ENCODE measurements around the gene GPLD1. TPM values are rescaled to one million over a fixed set of nuclear protein-coding genes. Genes with fewer than 3 reads are reported as not detected.

GPLD1 gene
- total RNA-seq, 3 donors from 2014 or later: 0.38 to 0.87 (median 0.45) TPM

GRCh38 chr6:24486065-24486464, 3.3 kb downstream of the GPLD1 start:
- DNase-seq: no peak
- Mint-ChIP-seq H3K4me1 (ENCODE audit: low read depth) (no peaks in the 10 kb centered on the region), H3K9me3 (no peaks in the 10 kb centered on the region), H3K36me3 (ENCODE audit: insufficient read depth) (no peaks in the 10 kb centered on the region), H3K27me3 (ENCODE audit: low read depth) (peaks cover 2% of the 10 kb centered on the region), H3K4me3 (no peak overlapping the region)
- no peak for ATAC-seq

- no peak overlapping the region for H3K4me3 Mint-ChIP-seq
- no peaks in the 10 kb centered on the region for H3K4me1 Mint-ChIP-seq (ENCODE audit: low read depth)
- H3K9me3 Mint-ChIP-seq: no peaks in the 10 kb centered on the region
- DNase-seq: no peak
- no peaks in the 10 kb centered on the region for H3K36me3 Mint-ChIP-seq (ENCODE audit: insufficient read depth)
- ATAC-seq: no peak
- H3K27me3 Mint-ChIP-seq (ENCODE audit: low read depth): peaks cover 2% of the 10 kb centered on the region
These were observed 4.6 kb downstream of the GPLD1 start for GRCh38 chr6:24484657-24485323.

DNA sequence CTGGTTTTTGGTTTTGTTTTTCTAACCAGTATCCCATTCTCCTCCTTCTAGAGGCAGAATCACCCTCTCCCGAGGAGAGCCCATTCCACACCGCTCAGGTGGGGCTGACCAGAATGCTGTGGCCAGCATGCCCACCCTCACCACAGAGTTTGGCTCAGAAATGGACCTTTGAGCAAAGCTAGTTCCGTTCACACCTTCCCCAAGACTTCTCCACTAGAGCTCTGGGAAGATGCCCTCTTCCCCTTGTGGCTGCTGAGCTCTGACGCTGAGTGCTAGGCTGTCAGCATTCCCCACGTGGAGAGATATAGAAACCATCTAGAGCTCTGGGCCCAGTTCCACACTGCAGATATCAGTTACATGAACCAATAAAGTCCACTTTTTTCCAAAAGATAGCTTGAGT, 7.9 kb downstream of the GPLD1 start:
- H3K4me1 Mint-ChIP-seq (ENCODE audit: low read depth): no peaks in the 10 kb centered on the region
- DNase-seq (no peak), ATAC-seq (no peak)
- H3K27me3 Mint-ChIP-seq (ENCODE audit: low read depth): peaks cover 2% of the 10 kb centered on the region
- no peaks in the 10 kb centered on the region for H3K36me3 Mint-ChIP-seq (ENCODE audit: insufficient read depth)
- H3K4me3 Mint-ChIP-seq: no peak overlapping the region
- no peaks in the 10 kb centered on the region for H3K9me3 Mint-ChIP-seq

DNA sequence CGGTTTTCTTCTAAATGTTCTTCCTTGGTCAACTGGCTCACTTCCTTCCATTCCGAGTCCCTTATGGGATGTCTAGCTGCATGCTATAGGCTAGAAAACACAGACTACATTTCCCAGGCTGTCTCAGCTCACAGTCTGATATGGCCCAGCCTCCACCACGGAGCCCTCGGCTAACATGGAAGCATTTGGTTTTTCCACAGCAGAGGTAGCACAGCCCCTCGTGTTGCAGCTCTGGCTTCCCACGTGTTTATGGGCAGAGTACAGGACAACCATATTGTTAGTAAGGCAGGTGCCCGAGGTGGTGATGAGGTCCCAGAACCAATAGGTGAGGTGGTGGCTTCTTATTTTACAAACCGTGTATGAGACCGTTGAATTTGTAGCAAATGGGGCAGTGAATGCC, 8.7 kb downstream of the GPLD1 start:
- no peak overlapping the region for H3K4me3 Mint-ChIP-seq
- no peaks in the 10 kb centered on the region for H3K9me3 Mint-ChIP-seq
- no peaks in the 10 kb centered on the region for H3K4me1 Mint-ChIP-seq (ENCODE audit: low read depth)
- H3K36me3 Mint-ChIP-seq (ENCODE audit: insufficient read depth): no peaks in the 10 kb centered on the region
- no peak for ATAC-seq
- no peak for DNase-seq
- no peaks in the 10 kb centered on the region for H3K27me3 Mint-ChIP-seq (ENCODE audit: low read depth)

DNA sequence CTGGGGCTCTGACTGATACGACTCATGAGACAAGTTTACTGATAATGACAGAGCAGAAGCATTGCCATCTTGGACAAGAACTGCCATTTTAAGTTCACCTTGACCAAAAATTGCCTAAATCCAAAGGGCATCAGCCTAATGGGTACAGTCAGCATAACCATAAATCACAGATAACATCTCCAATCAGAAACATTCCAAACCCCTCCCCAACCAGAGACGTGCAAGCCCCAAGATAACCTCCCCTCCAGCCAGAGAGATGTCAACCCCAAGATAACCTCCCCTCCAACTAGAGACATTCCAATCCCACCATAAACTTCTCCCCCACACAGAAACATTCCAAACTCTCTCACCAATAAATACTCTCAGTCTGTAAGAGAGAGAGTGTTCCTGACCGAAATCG, 10.5 kb downstream of the GPLD1 start:
- no peaks in the 10 kb centered on the region for H3K4me1 Mint-ChIP-seq (ENCODE audit: low read depth)
- no peak for ATAC-seq
- no peaks in the 10 kb centered on the region for H3K27me3 Mint-ChIP-seq (ENCODE audit: low read depth)
- DNase-seq: no peak
- H3K36me3 Mint-ChIP-seq (ENCODE audit: insufficient read depth): no peaks in the 10 kb centered on the region
- H3K4me3 Mint-ChIP-seq: no peak overlapping the region
- H3K9me3 Mint-ChIP-seq: no peaks in the 10 kb centered on the region

DNA sequence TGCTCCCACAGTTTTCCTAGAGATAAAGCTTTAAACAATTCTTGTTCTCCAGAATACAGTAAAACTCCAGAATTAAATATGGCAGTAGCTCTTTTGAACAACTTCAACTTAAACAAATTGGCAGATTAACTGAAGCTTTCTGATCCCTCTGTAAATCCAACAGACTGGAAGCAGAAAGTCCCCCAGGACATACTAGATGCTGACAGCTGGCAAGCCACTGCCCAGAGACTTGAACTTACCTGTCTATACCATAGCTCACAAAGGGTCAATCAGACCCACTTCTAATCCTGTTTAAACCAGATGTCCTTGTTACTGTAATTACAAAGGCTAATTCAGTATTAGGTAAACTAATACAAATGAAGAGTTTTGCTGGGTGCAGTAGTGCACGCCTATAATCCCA, 12.3 kb downstream of the GPLD1 start:
- no peak for ATAC-seq
- Mint-ChIP-seq H3K4me3 (no peak overlapping the region), H3K9me3 (no peaks in the 10 kb centered on the region), H3K36me3 (ENCODE audit: insufficient read depth) (no peaks in the 10 kb centered on the region), H3K4me1 (ENCODE audit: low read depth) (no peaks in the 10 kb centered on the region), H3K27me3 (ENCODE audit: low read depth) (no peaks in the 10 kb centered on the region)
- no peak for DNase-seq

- Mint-ChIP-seq H3K4me3 (no peak overlapping the region), H3K36me3 (ENCODE audit: insufficient read depth) (no peaks in the 10 kb centered on the region), H3K4me1 (ENCODE audit: low read depth) (no peaks in the 10 kb centered on the region), H3K27me3 (ENCODE audit: low read depth) (no peaks in the 10 kb centered on the region), H3K9me3 (no peaks in the 10 kb centered on the region)
- no peak for ATAC-seq
- DNase-seq: no peak
These were observed 12.7 kb downstream of the GPLD1 start for GRCh38 chr6:24476631-24477030.

DNA sequence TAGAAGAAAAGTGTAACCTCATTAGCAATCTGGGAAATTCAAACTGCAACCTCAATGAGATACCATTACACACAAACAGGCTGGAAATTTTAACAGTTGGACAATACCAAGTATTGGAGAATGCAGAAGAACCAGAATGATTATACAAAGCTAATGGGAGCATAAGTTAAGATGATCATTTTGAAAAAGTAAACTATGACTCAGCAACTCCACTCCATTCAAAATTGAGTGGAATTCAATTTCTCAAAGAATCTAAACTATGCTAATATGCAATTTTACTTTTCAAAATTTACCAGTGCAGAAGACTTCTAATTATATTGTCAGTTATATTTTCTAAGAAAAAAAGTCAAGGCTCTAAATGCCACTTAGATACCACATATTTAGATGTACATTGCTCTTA, 17.2 kb downstream of the GPLD1 start:
- no peaks in the 10 kb centered on the region for H3K4me1 Mint-ChIP-seq (ENCODE audit: low read depth)

GRCh38 chr6:24469811-24470210, 19.6 kb downstream of the GPLD1 start:
- H3K4me1 Mint-ChIP-seq (ENCODE audit: low read depth): no peaks in the 10 kb centered on the region
- ATAC-seq (no peak), DNase-seq (no peak)
- no peaks in the 10 kb centered on the region for H3K9me3 Mint-ChIP-seq
- H3K27me3 Mint-ChIP-seq (ENCODE audit: low read depth): no peaks in the 10 kb centered on the region
- H3K36me3 Mint-ChIP-seq (ENCODE audit: insufficient read depth): no peaks in the 10 kb centered on the region
- H3K4me3 Mint-ChIP-seq: no peak overlapping the region

More for the DNA sequence above, 17.2 kb downstream of the GPLD1 start:
- Mint-ChIP-seq H3K4me3 (no peak overlapping the region), H3K27me3 (ENCODE audit: low read depth) (no peaks in the 10 kb centered on the region), H3K36me3 (ENCODE audit: insufficient read depth) (no peaks in the 10 kb centered on the region), H3K9me3 (no peaks in the 10 kb centered on the region)
- no peak for DNase-seq
- no peak for ATAC-seq

DNA sequence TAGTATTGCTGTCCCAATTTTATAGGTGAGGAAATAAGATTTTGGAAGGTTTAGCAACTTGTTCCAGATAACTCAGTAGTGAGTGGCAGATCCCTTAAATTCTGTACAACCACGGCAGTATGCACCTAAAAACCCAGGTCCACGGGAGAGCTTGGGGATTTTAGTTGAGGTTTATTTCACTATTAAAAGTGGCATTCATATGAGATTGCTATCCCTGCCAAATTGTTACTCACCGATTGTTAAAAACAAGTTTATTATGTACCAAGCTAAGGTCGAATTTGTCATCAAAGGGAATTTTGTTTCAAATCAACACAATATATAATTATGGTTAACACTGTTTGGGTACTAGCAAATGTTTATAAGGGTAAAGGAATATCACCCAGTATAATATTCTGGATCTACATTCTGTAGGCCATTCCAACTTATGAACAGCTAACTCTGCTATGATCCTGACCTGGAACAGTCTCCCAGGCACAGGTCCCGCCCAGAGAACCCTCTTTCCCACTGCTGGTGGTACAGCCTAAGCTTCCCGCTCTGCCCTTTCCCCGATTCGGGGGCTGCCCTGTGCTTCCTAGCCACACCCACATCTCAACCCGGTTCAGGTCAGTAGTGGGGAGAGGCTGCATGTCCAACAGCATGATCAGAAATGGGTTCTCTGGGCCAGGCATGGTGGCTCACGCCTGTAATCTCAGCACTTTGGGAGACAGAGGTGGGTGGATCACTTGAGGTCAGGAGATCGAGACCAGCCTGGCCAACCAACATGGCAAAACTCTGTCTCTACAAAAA, 24.9 kb downstream of the GPLD1 start:
- Mint-ChIP-seq H3K4me1 (ENCODE audit: low read depth) (no peaks in the 10 kb centered on the region), H3K4me3 (no peak overlapping the region), H3K36me3 (ENCODE audit: insufficient read depth) (no peaks in the 10 kb centered on the region), H3K27me3 (ENCODE audit: low read depth) (no peaks in the 10 kb centered on the region), H3K9me3 (no peaks in the 10 kb centered on the region)
- ATAC-seq (no peak), DNase-seq (no peak)

DNA sequence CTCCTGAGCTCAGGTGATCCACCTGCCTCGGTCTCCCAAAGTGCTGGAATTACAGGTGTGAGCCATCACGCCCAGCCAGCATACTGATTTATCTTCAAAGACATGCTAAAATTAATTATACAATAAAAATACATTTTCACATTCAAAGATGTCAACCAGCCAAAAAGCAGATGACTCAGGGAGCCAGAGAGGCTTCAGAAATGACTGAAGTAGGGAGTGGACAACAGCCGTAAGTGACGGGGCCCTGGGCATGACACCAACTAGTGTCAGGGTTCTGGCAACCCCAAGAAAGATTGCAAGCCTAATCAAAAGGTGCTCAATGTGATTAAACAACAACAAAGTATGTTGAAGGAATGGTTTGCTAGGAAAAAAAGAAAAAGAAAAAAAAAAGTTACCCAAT, 28.4 kb downstream of the GPLD1 start:
- Mint-ChIP-seq H3K36me3 (ENCODE audit: insufficient read depth) (no peaks in the 10 kb centered on the region), H3K9me3 (no peaks in the 10 kb centered on the region), H3K27me3 (ENCODE audit: low read depth) (no peaks in the 10 kb centered on the region), H3K4me3 (no peak overlapping the region), H3K4me1 (ENCODE audit: low read depth) (no peaks in the 10 kb centered on the region)
- no peak for ATAC-seq
- DNase-seq: no peak

- no peaks in the 10 kb centered on the region for H3K27me3 Mint-ChIP-seq (ENCODE audit: low read depth)
- no peak overlapping the region for H3K4me3 Mint-ChIP-seq
- DNase-seq (no peak), ATAC-seq (no peak)
- no peaks in the 10 kb centered on the region for H3K36me3 Mint-ChIP-seq (ENCODE audit: insufficient read depth)
- H3K4me1 Mint-ChIP-seq (ENCODE audit: low read depth): no peaks in the 10 kb centered on the region
- no peaks in the 10 kb centered on the region for H3K9me3 Mint-ChIP-seq
These were observed 30.4 kb downstream of the GPLD1 start for GRCh38 chr6:24458941-24459340.

GRCh38 chr6:24458134-24458533, 31.2 kb downstream of the GPLD1 start:
- H3K27me3 Mint-ChIP-seq (ENCODE audit: low read depth): no peaks in the 10 kb centered on the region
- no peaks in the 10 kb centered on the region for H3K9me3 Mint-ChIP-seq
- H3K4me1 Mint-ChIP-seq (ENCODE audit: low read depth): no peaks in the 10 kb centered on the region
- ATAC-seq (no peak), DNase-seq (no peak)
- H3K4me3 Mint-ChIP-seq: no peak overlapping the region
- no peaks in the 10 kb centered on the region for H3K36me3 Mint-ChIP-seq (ENCODE audit: insufficient read depth)

GRCh38 chr6:24455061-24455460, 34.3 kb downstream of the GPLD1 start:
- H3K27me3 Mint-ChIP-seq (ENCODE audit: low read depth): no peaks in the 10 kb centered on the region
- ATAC-seq (no peak), DNase-seq (no peak)
- peaks cover 2% of the 10 kb centered on the region for H3K4me1 Mint-ChIP-seq (ENCODE audit: low read depth)
- no peaks in the 10 kb centered on the region for H3K9me3 Mint-ChIP-seq
- no peak overlapping the region for H3K4me3 Mint-ChIP-seq
- H3K36me3 Mint-ChIP-seq (ENCODE audit: insufficient read depth): no peaks in the 10 kb centered on the region

DNA sequence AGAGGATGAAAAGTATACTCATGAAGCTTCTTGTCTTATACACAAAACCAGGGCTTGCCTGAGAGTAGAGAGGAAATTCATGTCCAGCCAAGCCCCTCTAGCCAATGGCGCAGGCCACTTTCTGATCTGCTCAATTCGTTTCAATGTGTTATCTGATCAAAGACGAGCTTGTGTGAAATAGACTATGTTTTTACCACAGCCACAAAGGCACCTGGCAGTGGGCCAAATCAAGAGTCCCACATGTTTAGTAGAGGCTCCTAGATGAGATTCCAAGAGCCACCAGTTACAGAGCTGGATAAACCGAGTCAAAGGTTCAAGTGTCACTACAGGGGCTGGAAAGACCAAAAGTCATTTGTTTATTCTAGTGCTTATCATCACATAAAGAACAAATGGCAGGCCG, 34.9 kb downstream of the GPLD1 start:
- Mint-ChIP-seq H3K36me3 (ENCODE audit: insufficient read depth) (no peaks in the 10 kb centered on the region), H3K9me3 (no peaks in the 10 kb centered on the region), H3K27me3 (ENCODE audit: low read depth) (no peaks in the 10 kb centered on the region), H3K4me3 (no peak overlapping the region), H3K4me1 (ENCODE audit: low read depth) (peaks cover 2% of the 10 kb centered on the region)
- no peak for DNase-seq
- ATAC-seq: no peak
